ENCODE data around the gene DOC2A. TPM values are rescaled to one million over a fixed set of nuclear protein-coding genes. Genes with fewer than 3 reads are reported as not detected.
"Not testable (repeated sequence)": the region's sequence is repeated elsewhere in the genome, so short reads cannot be mapped to it uniquely, and the experiment has no call there.

DOC2A gene
- total and polyA plus RNA-seq, 8 donors: 0.77 to 5.1 (median 2.9) TPM

GRCh38 chr16:30024451-30024850, 13.6 kb upstream of the DOC2A start:
- no peaks in the 10 kb centered on the region for H3K9me3 ChIP-seq
- intact Hi-C loops (cut with DNase I): no loop called here
- H3K36me3 ChIP-seq: no peaks in the 10 kb centered on the region
- H3K27me3 ChIP-seq: peaks cover 4 to 59% of the 10 kb centered on the region in 2 donors
- no peak overlapping the region for H3K27ac ChIP-seq
- no peak for ATAC-seq
- H3K4me1 ChIP-seq: peaks cover 0 to 18% of the 10 kb centered on the region in 2 donors
- H3K4me3 ChIP-seq: no peak overlapping the region
- peak in 1 of 4 donors; percentile 47 for DNase-seq
- no peak for TF ChIP-seq CTCF (IDR thresholded peaks at IDR 0.05)

GRCh38 chr16:30023586-30023985, 12.8 kb upstream of the DOC2A start:
- ATAC-seq: no peak
- TF ChIP-seq CTCF (IDR thresholded peaks at IDR 0.05): no peak
- intact Hi-C loops (cut with DNase I): no loop called here
- Histone ChIP-seq H3K27ac (no peak overlapping the region), H3K9me3 (no peaks in the 10 kb centered on the region), H3K36me3 (no peaks in the 10 kb centered on the region), H3K27me3 (peaks cover 0 to 50% of the 10 kb centered on the region in 2 donors), H3K4me3 (no peak overlapping the region), H3K4me1 (peaks cover 0 to 18% of the 10 kb centered on the region in 2 donors)
- peak in 1 of 4 donors; percentile 59 for DNase-seq

GRCh38 chr16:30022887-30023286, 12.1 kb upstream of the DOC2A start, which contains the start of gene C16orf92:
Gene C16orf92, plus strand, starts transcription at chr16:30023198. Its CDS starts 143 bp downstream, at chr16:30023341.
- peak in 1 of 4 donors; percentile 14 for DNase-seq
- intact Hi-C loops (cut with DNase I): no loop called here
- no peak for TF ChIP-seq CTCF (IDR thresholded peaks at IDR 0.05)
- H3K9me3 ChIP-seq: no peaks in the 10 kb centered on the region
- no peak within 1 kb of the TSS for H3K4me3 ChIP-seq
- ATAC-seq: no peak
- no peak within 1 kb of the TSS for H3K27ac ChIP-seq
- peaks cover 0 to 43% of the 10 kb centered on the region in 2 donors for H3K27me3 ChIP-seq
- peaks cover 0 to 18% of the 10 kb centered on the region in 2 donors for H3K4me1 ChIP-seq
- H3K36me3 ChIP-seq: no peaks in the 10 kb centered on the region

- no peak overlapping the region for H3K4me3 ChIP-seq
- TF ChIP-seq CTCF (IDR thresholded peaks at IDR 0.05): no peak
- H3K27me3 ChIP-seq: peaks cover 0 to 3% of the 10 kb centered on the region in 2 donors
- ATAC-seq: no peak
- intact Hi-C loops (cut with DNase I): no loop called here
- no peaks in the 10 kb centered on the region for H3K9me3 ChIP-seq
- H3K4me1 ChIP-seq: peaks cover 0 to 18% of the 10 kb centered on the region in 2 donors
- H3K27ac ChIP-seq: no peak overlapping the region
- DNase-seq: peak in 1 of 4 donors; percentile 1
- H3K36me3 ChIP-seq: no peaks in the 10 kb centered on the region
Measured at GRCh38 chr16:30018731-30019158, 7.9 kb upstream of the DOC2A start.

- ATAC-seq; H3K36me3 ChIP-seq; DNase-seq; H3K4me3 ChIP-seq; H3K27ac ChIP-seq; H3K9me3 ChIP-seq; intact Hi-C loops (cut with DNase I); H3K27me3 ChIP-seq: not testable (repeated sequence)
- peaks cover 0 to 18% of the 10 kb centered on the region in 2 donors for H3K4me1 ChIP-seq
Measured at GRCh38 chr16:30017937-30018336, 7.1 kb upstream of the DOC2A start.

GRCh38 chr16:30017277-30017656, 6.4 kb upstream of the DOC2A start:
- Histone ChIP-seq H3K27ac (no peak overlapping the region), H3K36me3 (no peaks in the 10 kb centered on the region), H3K4me1 (peaks cover 0 to 18% of the 10 kb centered on the region in 2 donors), H3K9me3 (no peaks in the 10 kb centered on the region), H3K4me3 (no peak overlapping the region), H3K27me3 (peaks cover 0 to 12% of the 10 kb centered on the region in 2 donors)
- intact Hi-C loops (cut with DNase I): no loop called here
- TF ChIP-seq CTCF (IDR thresholded peaks at IDR 0.05): no peak
- ATAC-seq (no peak), DNase-seq (no peak)

Data from left lung (tissue), 10 donors.